Astrocyte (in vitro differentiated cells and primary cell): ENCODE data around the gene DCHS1. TPM values are rescaled to one million over a fixed set of nuclear protein-coding genes. Genes with fewer than 3 reads are reported as not detected.
A peak's percentile ranks its signal among the peaks of the same experiment; 100 is the strongest.

Experiments
- DNase-seq: peaks from one replicate; pipeline ENCODE4 v3.0.0-alpha.2; 2010; ENCODE audit warnings: low read depth
- FAIRE-seq: peaks from 2 replicates; lab custom pipeline; 2011; peaks lifted over from hg19 to GRCh38; lab: Jason Lieb, UNC
- H2AFZ ChIP-seq: 2 replicates; pipeline ENCODE4 v1.6.0; 2012; ENCODE audit warnings: low read depth, low read length, inconsistent platforms
- H3K27ac ChIP-seq: 2 replicates; pipeline ENCODE4 v1.5.1; 2011; ENCODE audit warnings: low read depth, low read length, inconsistent platforms
- H3K27me3 ChIP-seq: 2 replicates; pipeline ENCODE4 v1.6.0; 2011; ENCODE audit warnings: low read length, inconsistent platforms; ENCODE audit not compliant: insufficient read depth
- H3K36me3 ChIP-seq: 2 replicates; pipeline ENCODE4 v1.5.1; 2011; ENCODE audit warnings: low read length, inconsistent platforms; ENCODE audit not compliant: insufficient read depth
- H3K4me1 ChIP-seq: 2 replicates; pipeline ENCODE4 v1.5.1; 2011; ENCODE audit warnings: low read length, inconsistent platforms; ENCODE audit not compliant: insufficient read depth
- H3K4me2 ChIP-seq: 2 replicates; pipeline ENCODE4 v1.6.0; 2012; ENCODE audit warnings: low read length, inconsistent platforms
- H3K4me3 ChIP-seq: 2 replicates; pipeline ENCODE4 v1.5.1; 2011; ENCODE audit warnings: low read depth, mild to moderate bottlenecking, low read length, inconsistent platforms; ENCODE audit not compliant: insufficient read depth
- H3K79me2 ChIP-seq: 2 replicates; pipeline ENCODE4 v1.6.0; 2012; ENCODE audit warnings: mild to moderate bottlenecking, low read length, inconsistent platforms; ENCODE audit not compliant: insufficient read depth
- H3K9ac ChIP-seq: 2 replicates; pipeline ENCODE4 v1.6.0; 2012; ENCODE audit warnings: mild to moderate bottlenecking, low read length, inconsistent platforms
- H3K9me3 ChIP-seq: 2 replicates; pipeline ENCODE4 v1.5.1; 2012; ENCODE audit warnings: low read depth, mild to moderate bottlenecking, low read length, inconsistent platforms; ENCODE audit not compliant: insufficient read depth
- H4K20me1 ChIP-seq: 2 replicates; pipeline ENCODE4 v1.6.0; 2012; ENCODE audit warnings: low read length, inconsistent platforms; ENCODE audit not compliant: insufficient read depth
- H3K27ac Mint-ChIP-seq: one replicate; pipeline ENCODE4 v1.8.0; 2021; ENCODE audit warnings: mild to moderate bottlenecking, mixed read lengths; ENCODE audit not compliant: unreplicated experiment
- H3K27me3 Mint-ChIP-seq: one replicate; pipeline ENCODE4 v1.8.0; 2021; ENCODE audit warnings: low read depth, mixed read lengths; ENCODE audit not compliant: unreplicated experiment
- H3K36me3 Mint-ChIP-seq: one replicate; pipeline ENCODE4 v1.8.0; 2021; ENCODE audit warnings: low read depth, mixed read lengths; ENCODE audit not compliant: unreplicated experiment
- H3K4me1 Mint-ChIP-seq: one replicate; pipeline ENCODE4 v1.8.0; 2021; ENCODE audit warnings: low read depth, mixed read lengths; ENCODE audit not compliant: unreplicated experiment
- H3K4me3 Mint-ChIP-seq: one replicate; pipeline ENCODE4 v1.8.0; 2021; ENCODE audit warnings: mild to moderate bottlenecking, moderate library complexity, mixed read lengths; ENCODE audit not compliant: unreplicated experiment
- H3K9me3 Mint-ChIP-seq: one replicate; pipeline ENCODE4 v1.8.0; 2021; ENCODE audit warnings: mild to moderate bottlenecking, mixed read lengths; ENCODE audit not compliant: unreplicated experiment
- CTCF ChIP-seq: IDR thresholded peaks from 2 replicates; pipeline ENCODE4 v1.5.1; 2011; ENCODE audit warnings: low read depth, mild to moderate bottlenecking, inconsistent platforms, low read length, moderate library complexity; ENCODE audit not compliant: insufficient read depth
- EZH2 ChIP-seq: IDR thresholded peaks from 2 replicates; pipeline ENCODE4 v1.6.1; 2012; ENCODE audit warnings: mild to moderate bottlenecking, low read length, inconsistent platforms; ENCODE audit not compliant: insufficient read depth
- total RNA-seq: library from RNA; stranded (reverse); gene quantifications from 2 replicates; pipeline ENCODE4 v1.2.1, GENCODE V29; 2021

The DCHS1 gene
- total RNA-seq, 1 donor from 2014 or later = 8.4 TPM

- Histone ChIP-seq H3K4me2 (no peak overlapping the region), H3K36me3 (no peaks in the 10 kb centered on the region), H3K27me3 (no peaks in the 10 kb centered on the region), H3K27ac (no peak overlapping the region), H3K9ac (no peak overlapping the region), H3K4me1 (peaks cover 21% of the 10 kb centered on the region), H3K9me3 (no peaks in the 10 kb centered on the region), H3K79me2 (peaks cover 17% of the 10 kb centered on the region), H4K20me1 (no peaks in the 10 kb centered on the region), H3K4me3 (no peak overlapping the region), H2AFZ (no peak overlapping the region)
- FAIRE-seq (no peak), DNase-seq (no peak)
- H3K27me3 Mint-ChIP-seq = peaks cover 12% of the 10 kb centered on the region
- no peaks in the 10 kb centered on the region for H3K9me3 Mint-ChIP-seq
- TF ChIP-seq CTCF (no peak), EZH2 (no peak)
- H3K27ac Mint-ChIP-seq = no peak overlapping the region
- no peak overlapping the region for H3K4me3 Mint-ChIP-seq
- peaks cover 3% of the 10 kb centered on the region for H3K36me3 Mint-ChIP-seq
- H3K4me1 Mint-ChIP-seq = peaks cover 3% of the 10 kb centered on the region
Measured at GRCh38 chr11:6621711-6622211, 33.8 kb downstream of the DCHS1 start.

GRCh38 chr11:6620636-6621035 lies 35.0 kb downstream of the DCHS1 start:
- Mint-ChIP-seq H3K9me3 (no peaks in the 10 kb centered on the region), H3K36me3 (peaks cover 9% of the 10 kb centered on the region), H3K4me3 (no peak overlapping the region), H3K27ac (no peak overlapping the region), H3K4me1 (peaks cover 12% of the 10 kb centered on the region), H3K27me3 (peaks cover 10% of the 10 kb centered on the region)
- H2AFZ ChIP-seq = no peak overlapping the region
- H3K4me3 ChIP-seq = no peak overlapping the region
- no peak overlapping the region for H3K9ac ChIP-seq
- H3K27ac ChIP-seq = no peak overlapping the region
- H3K4me2 ChIP-seq = no peak overlapping the region
- no peaks in the 10 kb centered on the region for H4K20me1 ChIP-seq
- DNase-seq = no peak
- FAIRE-seq = no peak
- peaks cover 30% of the 10 kb centered on the region for H3K4me1 ChIP-seq
- H3K27me3 ChIP-seq = no peaks in the 10 kb centered on the region
- no peaks in the 10 kb centered on the region for H3K9me3 ChIP-seq
- peaks cover 18% of the 10 kb centered on the region for H3K79me2 ChIP-seq
- TF ChIP-seq EZH2 (no peak), CTCF (no peak)
- no peaks in the 10 kb centered on the region for H3K36me3 ChIP-seq

GRCh38 chr11:6619004-6619745 lies 36.4 kb downstream of the DCHS1 start, which contains the start of gene TPP1:
TSS of gene TPP1 (minus strand) at chr11:6619422. CDS start at chr11:6619400, 22 bp downstream.
- Histone ChIP-seq H2AFZ (peak within 1 kb of the TSS; percentile 80), H3K36me3 (no peaks in the 10 kb centered on the region), H3K27me3 (no peaks in the 10 kb centered on the region), H3K79me2 (peaks cover 18% of the 10 kb centered on the region), H3K9me3 (no peaks in the 10 kb centered on the region), H3K9ac (peak within 1 kb of the TSS; percentile 90), H4K20me1 (no peaks in the 10 kb centered on the region), H3K4me2 (peak within 1 kb of the TSS; percentile 99), H3K4me3 (peak within 1 kb of the TSS; percentile 85), H3K27ac (peak within 1 kb of the TSS; percentile 72), H3K4me1 (peaks cover 30% of the 10 kb centered on the region)
- Mint-ChIP-seq H3K36me3 (peaks cover 13% of the 10 kb centered on the region), H3K4me3 (no peak within 1 kb of the TSS), H3K27me3 (peaks cover 6% of the 10 kb centered on the region), H3K4me1 (peaks cover 13% of the 10 kb centered on the region), H3K27ac (peak within 1 kb of the TSS; percentile 37), H3K9me3 (no peaks in the 10 kb centered on the region)
- TF ChIP-seq CTCF = no peak
- no peak for TF ChIP-seq EZH2
- DNase-seq = peak; percentile 83
- peak; percentile 91 for FAIRE-seq
